ENCODE data around the gene PPP5C. TPM values are rescaled to one million over a fixed set of nuclear protein-coding genes. Genes with fewer than 3 reads are reported as not detected.

The PPP5C gene
- total and polyA plus RNA-seq, 2 of the 13 experiments (the other 11 are each of a cell fraction or from before 2014, with no cell fraction given), result 41.6 to 67.9 TPM

DNA sequence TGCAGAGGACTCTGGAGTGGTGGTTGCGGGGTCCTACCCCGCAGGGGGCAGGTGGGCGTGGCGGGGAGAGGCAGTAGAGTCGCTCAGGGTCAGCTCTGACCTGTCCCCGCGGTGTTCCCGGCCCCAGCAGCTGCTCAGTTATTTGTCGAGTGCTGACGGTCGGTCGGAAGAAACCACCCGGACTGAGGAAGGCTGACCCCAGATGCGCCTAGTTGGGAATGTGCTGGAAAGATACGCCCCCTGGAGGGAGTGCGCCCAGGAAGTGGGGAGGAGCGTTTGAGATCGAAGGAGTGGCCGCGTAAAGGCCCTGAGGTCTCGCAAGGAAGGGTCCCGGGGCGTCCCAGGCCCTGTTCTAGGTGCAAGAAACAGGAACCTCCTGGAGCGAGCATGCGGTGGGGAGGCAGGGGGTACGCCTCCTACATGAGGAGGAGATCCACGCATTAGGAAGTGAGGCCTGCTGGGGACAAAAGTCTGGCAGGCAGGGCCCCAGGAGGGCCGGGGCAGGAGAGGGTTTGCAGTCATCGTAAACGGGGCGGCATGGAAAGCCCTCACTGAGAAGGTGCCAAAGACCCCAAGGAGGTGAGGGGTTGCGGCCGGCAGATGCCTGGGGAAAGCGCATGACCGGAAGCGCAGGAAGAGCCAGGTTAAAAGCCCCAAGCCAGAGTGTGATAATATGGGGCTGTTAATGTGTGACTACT, 57.3 kb downstream of the PPP5C start (continued):
- TF ChIP-seq, protein P1, sequence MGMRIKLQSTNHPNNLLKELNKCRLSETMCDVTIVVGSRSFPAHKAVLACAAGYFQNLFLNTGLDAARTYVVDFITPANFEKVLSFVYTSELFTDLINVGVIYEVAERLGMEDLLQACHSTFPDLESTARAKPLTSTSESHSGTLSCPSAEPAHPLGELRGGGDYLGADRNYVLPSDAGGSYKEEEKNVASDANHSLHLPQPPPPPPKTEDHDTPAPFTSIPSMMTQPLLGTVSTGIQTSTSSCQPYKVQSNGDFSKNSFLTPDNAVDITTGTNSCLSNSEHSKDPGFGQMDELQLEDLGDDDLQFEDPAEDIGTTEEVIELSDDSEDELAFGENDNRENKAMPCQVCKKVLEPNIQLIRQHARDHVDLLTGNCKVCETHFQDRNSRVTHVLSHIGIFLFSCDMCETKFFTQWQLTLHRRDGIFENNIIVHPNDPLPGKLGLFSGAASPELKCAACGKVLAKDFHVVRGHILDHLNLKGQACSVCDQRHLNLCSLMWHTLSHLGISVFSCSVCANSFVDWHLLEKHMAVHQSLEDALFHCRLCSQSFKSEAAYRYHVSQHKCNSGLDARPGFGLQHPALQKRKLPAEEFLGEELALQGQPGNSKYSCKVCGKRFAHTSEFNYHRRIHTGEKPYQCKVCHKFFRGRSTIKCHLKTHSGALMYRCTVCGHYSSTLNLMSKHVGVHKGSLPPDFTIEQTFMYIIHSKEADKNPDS (CRISPR knock-in tag; IDR thresholded peaks at IDR 0.05), result no peak
- TF ChIP-seq KLF6 (CRISPR knock-in tag; IDR thresholded peaks at IDR 0.05) (peak; percentile 80; the same call in 1 of the 2 replicates), ZBTB2 (CRISPR knock-in tag; IDR thresholded peaks at IDR 0.05; ENCODE audit: low read depth) (no peak), SMARCE1 (IDR thresholded peaks at IDR 0.05; ENCODE audit: borderline replicate concordance) (no peak), GZF1 (CRISPR knock-in tag; IDR thresholded peaks at IDR 0.05) (no peak), AHDC1 (CRISPR knock-in tag; IDR thresholded peaks at IDR 0.05; ENCODE audit: borderline replicate concordance) (peak; percentile 53; the same call in 1 of the 2 replicates), ZNF44 (CRISPR knock-in tag; IDR thresholded peaks at IDR 0.05) (0 out of 2 replicates have a peak, but pooled peaks have one; percentile 87), ZNF704 (CRISPR knock-in tag; IDR thresholded peaks at IDR 0.05; ENCODE audit: borderline replicate concordance) (no peak), TRIM22 (IDR thresholded peaks at IDR 0.05) (no peak), HDAC6 (IDR thresholded peaks at IDR 0.05; ENCODE audit: low read depth, low read length) (no peak), ZNF362 (CRISPR knock-in tag; IDR thresholded peaks at IDR 0.05; ENCODE audit: borderline replicate concordance) (peak; percentile 39; the same call in 1 of the 2 replicates), ZNF264 (CRISPR knock-in tag; IDR thresholded peaks at IDR 0.05) (0 out of 2 replicates have a peak, but pooled peaks have one; percentile 34), RELA (CRISPR knock-in tag; IDR thresholded peaks at IDR 0.05) (0 out of 2 replicates have a peak, but pooled peaks have one; percentile 9), GATAD1 (CRISPR knock-in tag; IDR thresholded peaks at IDR 0.05) (0 out of 2 replicates have a peak, but pooled peaks have one; percentile 34), NFE2 (CRISPR knock-in tag; IDR thresholded peaks at IDR 0.05) (no peak), ZNF343 (CRISPR knock-in tag; IDR thresholded peaks at IDR 0.05) (peak; percentile 56; the same call in 1 of the 2 replicates)
